Kidney tubule cell (primary cell): Measurements from ENCODE around the gene MEIKIN.

Experiments
- DNase-seq: peaks from one replicate; pipeline ENCODE4 v3.0.0-alpha.2; 2018; ENCODE audit warnings: low spot score

Gene MEIKIN

GRCh38 chr5:131973089-131973712 lies 27.7 kb upstream of the MEIKIN start:
- no peak for DNase-seq

GRCh38 chr5:131968396-131968954 lies 23.0 kb upstream of the MEIKIN start:
- DNase-seq = no peak

- no peak for DNase-seq
Observed at GRCh38 chr5:131966551-131966950, 21.1 kb upstream of the MEIKIN start.

GRCh38 chr5:131965826-131966415 lies 20.5 kb upstream of the MEIKIN start:
- DNase-seq = no peak

GRCh38 chr5:131959906-131960305 lies 14.4 kb upstream of the MEIKIN start:
- DNase-seq = peak; percentile 32

GRCh38 chr5:131959136-131959535 lies 13.7 kb upstream of the MEIKIN start:
- no peak for DNase-seq

- peak; percentile 2 for DNase-seq
Observed at GRCh38 chr5:131957721-131958441, 12.4 kb upstream of the MEIKIN start.

- DNase-seq = no peak
Observed at GRCh38 chr5:131953969-131954368, 8.5 kb upstream of the MEIKIN start.

GRCh38 chr5:131952301-131952857 lies 6.9 kb upstream of the MEIKIN start:
- no peak for DNase-seq

GRCh38 chr5:131950706-131951105 lies 5.2 kb upstream of the MEIKIN start:
- DNase-seq = no peak

GRCh38 chr5:131947445-131947844 lies 2.0 kb upstream of the MEIKIN start:
- DNase-seq = no peak

GRCh38 chr5:131944702-131945550 lies 537 bp downstream of the MEIKIN start:
- no peak for DNase-seq

- no peak for DNase-seq
Observed at GRCh38 chr5:131943916-131944315, 1.5 kb downstream of the MEIKIN start.

GRCh38 chr5:131942016-131942415 lies 3.4 kb downstream of the MEIKIN start:
- no peak for DNase-seq

- no peak for DNase-seq
Observed at GRCh38 chr5:131939690-131940345, 5.6 kb downstream of the MEIKIN start.

- no peak for DNase-seq
Observed at GRCh38 chr5:131932235-131932634, 13.2 kb downstream of the MEIKIN start.

- DNase-seq = no peak
Observed at GRCh38 chr5:131928957-131929356, 16.5 kb downstream of the MEIKIN start.

- no peak for DNase-seq
Observed at GRCh38 chr5:131926168-131926567, 19.3 kb downstream of the MEIKIN start.

- DNase-seq = no peak
Observed at GRCh38 chr5:131916481-131916880, 29.0 kb downstream of the MEIKIN start.

GRCh38 chr5:131914472-131914871 lies 31.0 kb downstream of the MEIKIN start:
- DNase-seq = no peak

- no peak for DNase-seq
Observed at GRCh38 chr5:131913603-131914002, 31.9 kb downstream of the MEIKIN start.
